HG03196 (cell line): ENCODE data around the gene GRIA4.
"Not testable (repeated sequence)": the region's sequence is repeated elsewhere in the genome, so short reads cannot be mapped to it uniquely, and the experiment has no call there.

Source experiments
- ATAC-seq: cut with Tn5 transposase; IDR thresholded peaks from one replicate; pipeline ENCODE4 v1.9.1; 2021; ENCODE audit not compliant: unreplicated experiment

Gene GRIA4

DNA sequence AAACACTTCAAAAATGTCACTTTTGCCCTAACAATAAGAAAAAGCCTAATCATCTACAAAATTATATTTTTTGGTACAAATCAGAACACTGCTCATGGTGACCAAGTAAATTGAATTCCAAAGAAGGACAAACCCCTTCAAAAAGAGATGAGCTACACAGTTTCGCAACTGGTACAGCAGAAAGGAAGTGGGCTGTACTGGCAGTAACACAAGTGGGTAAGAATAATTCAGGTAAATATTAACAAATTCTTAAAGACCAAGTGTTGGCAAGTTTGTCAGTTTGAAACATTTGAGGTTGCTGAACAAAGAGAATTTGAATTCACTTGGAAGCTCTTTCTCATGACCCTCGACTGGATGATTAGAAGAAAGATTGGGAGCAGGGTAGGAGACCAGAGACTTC is 376.7 kb downstream of the GRIA4 start:
- peak; percentile 70 for ATAC-seq

DNA sequence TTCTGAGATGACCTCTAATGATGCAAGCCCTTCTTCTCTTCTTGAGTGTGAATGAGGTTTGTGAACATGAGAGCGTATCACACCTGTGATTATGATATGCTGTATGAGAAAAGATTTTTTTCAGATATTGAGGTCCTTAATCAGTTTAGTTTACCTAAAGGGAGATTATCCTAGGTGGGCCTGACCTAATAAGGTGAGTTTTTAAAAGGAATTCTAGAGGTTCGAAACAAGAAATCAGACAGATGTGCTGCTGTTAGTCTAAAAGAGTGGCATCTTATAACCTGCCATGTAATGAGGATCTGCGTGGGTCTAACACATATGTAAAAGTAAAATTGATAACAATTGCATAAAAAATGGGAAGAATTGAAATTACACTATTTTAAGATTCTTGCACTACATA is 378.3 kb downstream of the GRIA4 start:
- no peak for ATAC-seq

DNA sequence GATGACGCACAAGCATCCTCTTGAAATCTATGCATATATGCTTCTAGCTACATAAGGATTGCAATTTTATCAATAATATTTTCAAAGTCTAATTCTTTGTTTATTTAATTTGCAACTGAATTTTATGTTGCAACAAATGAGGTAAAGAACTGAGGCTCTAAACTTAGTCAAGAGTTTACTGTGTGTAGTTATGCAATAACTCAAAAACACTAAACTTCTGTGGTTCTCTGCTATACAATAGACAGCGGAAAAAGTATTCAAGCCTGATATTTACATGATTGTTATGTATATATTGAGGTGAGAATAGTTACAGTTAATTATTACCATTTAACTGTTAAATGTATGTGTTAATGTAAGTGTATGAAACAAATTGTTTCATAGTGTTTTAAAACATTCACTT is 379.3 kb downstream of the GRIA4 start:
- no peak for ATAC-seq

DNA sequence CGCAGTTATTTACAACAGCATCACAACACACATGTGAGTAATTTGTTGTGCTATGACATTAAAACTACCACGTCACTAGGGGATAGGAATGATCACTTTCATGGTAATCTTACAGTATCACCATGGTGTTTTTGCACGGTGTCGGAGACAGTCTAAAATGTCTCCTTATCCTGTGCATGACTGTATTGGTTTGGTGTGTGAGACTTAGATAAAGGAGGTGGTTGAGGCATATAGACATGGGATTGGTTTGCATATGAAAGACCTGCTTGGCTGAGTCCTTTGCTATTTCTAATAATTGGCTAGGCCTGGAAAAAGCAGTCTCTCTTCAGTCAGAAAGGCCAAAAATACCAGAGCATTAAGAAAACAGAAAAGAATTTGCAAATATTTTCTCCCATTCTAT is 382.0 kb downstream of the GRIA4 start:
- ATAC-seq: no peak

DNA sequence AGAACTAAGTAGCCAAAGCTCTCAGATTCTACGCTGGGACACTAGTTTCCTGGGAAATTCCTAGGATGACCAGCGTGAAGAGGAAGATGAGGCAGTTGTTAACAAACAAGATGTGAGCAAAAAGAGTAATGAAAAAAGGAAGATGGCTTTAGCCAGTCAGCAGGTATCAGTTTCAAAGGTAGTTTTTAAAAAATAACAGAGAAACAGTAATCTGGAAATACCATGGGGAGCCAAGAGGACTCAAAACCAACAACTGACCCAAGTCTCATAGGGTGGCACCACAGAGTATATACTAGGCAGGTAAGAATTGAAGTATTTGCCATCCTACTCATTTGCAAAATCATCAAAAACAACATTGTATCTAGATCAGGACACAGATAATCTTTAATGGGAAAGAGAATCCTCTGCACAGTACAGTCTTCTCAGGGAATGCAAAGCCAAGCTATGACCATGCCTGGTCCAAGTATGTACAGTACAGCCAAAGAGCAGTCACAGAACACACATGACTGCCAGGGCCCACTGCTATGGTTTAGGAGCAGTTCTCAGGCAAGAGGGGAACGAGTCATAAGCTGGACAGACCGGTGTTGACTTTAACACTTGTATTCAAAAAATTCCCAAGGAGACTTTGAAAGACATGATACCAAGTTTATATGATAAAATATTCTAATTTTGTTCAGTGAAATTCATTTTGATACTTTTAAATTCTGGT is 391.6 kb downstream of the GRIA4 start:
- ATAC-seq: no peak

DNA sequence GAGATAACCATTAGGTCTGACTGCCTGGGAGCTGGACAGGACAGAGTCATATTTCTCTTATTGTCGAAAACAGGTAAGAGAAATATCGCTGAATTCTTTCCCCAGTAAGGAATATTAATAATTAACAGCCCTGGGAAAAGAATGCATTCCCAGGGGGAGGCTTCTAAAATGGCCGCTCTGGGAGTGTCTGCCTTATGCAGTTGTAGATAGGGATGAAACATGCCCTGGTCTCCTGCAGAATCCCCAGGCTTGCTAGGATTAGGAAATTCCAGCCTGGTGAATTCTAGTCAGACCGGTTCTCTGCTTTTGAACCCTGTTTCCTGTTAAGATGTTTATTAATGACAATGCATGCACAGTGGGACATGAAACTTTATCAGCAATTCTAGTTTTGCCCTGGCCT is 393.2 kb downstream of the GRIA4 start:
- ATAC-seq: not testable (repeated sequence)

DNA sequence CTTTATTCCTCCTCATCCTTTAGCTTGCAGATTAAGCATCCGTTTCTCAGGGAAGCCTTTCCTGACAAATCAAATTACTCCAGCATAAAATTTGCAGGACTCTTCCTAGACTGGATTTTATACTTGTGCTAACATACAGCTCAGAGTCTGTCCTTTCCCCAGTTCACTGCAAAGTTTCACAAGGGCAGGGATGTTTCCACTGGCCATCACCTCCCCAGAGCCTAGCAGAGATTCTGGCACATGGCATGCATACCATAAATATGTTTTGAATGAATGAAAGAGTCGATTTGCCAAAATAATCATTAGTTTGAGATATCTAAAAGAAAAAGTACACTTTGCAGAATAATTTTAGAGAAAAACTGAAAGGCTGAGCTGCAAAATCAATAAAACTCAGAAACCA is 401.6 kb downstream of the GRIA4 start:
- ATAC-seq: no peak

DNA sequence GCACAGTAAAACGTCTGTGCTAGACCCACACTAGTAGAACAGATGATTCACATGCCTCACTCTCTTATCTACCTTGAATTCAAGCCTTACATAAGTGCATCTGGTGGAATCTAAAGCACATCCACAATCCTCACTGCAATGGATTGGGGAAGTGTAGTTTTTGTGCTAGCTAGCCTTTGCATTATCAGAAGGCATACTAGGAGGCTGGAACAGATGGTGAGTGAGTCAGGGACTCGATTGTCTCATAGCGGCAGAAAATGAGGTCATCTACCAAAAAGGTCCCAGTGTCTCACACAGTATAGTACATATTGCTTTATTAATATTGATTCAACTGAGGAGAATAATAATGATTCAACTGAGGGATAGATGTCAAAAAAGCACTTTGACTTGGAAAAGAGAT is 402.9 kb downstream of the GRIA4 start:
- ATAC-seq: no peak

DNA sequence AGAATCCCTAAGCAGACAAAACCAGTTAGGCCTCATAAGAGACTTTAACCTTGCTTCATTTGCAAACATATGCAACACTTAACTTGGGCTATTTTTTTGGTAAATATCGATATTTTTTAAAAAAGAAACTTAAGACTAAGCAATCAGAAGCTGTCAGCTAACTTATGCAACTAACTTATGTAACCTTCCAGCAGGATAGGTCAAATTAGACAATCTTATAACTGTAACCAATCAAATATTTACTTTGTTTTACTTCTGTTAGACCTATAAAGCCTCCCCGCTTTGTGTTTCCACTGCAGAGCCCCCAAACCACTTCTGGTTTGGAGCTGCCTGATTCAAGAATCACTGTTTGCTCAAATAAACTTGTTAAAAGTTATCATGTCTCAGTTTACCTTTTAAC is 404.2 kb downstream of the GRIA4 start:
- no peak for ATAC-seq

DNA sequence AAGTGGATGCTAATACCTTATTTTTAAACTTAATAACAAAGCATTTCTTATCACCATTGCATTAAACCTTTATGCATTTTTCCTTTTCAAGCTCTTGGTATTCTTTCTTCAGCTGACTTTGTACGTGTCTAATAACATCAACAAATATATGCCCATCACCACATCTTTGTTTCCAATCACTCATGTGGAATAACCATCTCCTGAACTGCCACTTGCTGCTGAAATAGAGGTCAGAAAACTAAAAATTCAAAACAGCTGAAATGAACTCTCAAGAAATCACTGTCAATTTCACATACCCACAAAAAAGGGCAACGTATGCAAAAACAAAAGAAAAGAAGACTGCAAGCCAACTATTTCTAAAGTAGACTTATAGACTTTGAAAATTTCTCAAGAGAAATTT is 404.7 kb downstream of the GRIA4 start:
- no peak for ATAC-seq

DNA sequence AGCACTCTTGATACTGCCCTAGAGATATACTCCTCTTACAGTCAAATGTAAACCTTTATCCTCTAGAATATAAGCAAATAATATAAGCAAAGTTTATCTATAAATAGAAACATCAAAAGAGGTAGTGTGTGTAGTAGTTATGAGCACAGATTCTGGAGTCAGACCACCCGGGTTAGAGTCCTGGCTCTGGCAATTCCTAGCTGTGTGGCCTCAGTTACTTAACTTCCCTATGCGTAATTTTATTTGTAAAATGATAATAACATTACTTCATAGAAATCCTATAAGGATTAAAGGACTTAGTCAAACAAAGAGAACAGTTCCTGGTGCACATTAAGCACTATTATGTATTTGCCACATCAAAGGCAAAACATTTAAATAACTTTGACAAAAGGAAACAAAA is 405.2 kb downstream of the GRIA4 start:
- no peak for ATAC-seq

DNA sequence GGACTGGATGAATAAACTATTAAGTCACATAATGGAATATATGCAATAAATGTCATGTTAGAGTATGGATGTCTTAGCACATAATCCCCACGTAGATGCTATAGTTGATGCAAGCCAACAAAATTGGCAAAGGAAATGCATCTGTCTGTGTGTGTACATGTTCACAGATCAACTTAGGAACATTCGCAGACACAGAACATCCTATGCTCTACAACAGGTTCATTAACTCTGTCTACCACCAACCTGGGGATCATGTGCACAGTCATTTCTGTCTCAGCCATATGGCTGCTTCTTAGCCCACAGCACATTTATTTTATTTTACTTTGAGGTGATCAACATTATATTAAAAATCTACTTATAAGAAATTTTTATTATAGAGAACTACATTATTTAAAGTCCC is 407.2 kb downstream of the GRIA4 start:
- ATAC-seq: no peak

DNA sequence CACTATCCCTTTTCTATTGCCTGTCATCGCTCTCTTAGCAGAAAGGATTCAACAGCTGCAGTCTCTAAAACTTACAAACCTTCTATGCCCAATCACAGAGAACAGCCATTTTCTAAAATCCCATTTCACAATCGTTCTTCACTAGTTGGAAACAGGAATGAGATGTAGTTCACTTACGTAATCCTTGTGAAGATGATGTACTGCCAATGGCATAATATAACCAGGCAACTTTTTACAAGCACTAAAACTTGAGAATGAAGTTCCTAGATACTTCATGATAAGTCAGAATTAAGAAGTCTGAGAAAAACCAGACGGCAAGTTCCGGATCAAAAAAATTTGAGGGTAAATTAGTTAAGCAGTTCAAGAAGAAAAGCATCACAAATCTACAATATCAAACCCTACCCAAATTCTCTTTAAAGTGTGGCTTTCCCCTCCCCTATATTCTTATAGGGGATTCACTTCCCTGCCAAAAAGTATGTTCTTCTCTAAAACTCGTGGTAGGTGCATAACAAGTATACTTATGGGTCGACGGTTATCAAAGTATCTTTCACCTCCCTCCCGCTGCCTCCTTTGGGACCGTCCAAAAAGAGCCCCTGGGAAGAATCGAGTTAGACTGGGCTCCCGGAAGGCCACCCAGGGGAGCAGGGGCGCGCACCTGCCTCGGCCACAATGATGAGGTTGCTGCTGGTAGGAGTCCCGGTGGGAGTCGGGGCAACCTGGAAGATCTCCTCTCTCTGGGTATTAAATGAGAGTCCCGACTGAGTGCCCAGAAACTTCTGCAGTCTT is 411.5 kb downstream of the GRIA4 start:
- peak; percentile 16 for ATAC-seq

DNA sequence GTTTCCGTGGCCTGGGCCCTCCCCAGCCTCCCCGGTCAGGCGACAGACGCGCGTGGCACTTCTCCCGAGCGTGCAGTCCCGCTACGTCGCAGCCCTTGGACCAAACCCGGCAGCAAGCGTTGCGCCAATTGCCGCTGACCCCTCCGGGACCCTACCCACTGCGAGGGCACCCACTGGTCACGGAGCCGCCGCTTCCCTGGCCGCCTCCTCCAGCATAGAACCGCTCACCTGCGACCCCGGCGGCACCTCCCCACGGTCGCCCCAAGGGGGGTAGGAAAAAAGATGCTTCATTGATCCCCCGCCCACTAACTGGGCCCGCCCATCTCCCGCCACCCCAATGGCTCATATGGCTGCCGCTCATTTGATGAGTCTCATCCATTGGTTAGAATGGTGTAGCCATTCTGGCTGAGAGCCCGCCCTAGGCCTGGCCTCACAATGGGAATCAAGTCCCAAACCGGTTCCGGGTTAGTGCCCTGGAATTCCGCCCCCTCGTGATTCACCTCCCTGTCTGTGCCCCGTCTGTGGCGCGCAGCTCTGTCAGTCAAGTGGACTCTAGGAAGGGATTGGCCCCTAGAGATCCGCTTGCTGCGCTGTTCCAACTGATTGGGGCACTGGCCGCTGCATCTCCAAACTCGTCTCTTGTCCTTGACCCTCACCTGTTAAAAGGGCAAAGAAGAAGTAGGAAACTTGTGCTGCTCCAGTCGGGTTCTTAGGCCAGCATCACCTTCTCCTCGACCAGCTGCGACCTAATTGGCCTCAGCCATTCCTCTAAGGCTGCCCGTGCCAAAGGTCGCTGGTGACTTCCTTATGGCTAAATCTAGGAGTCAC is 412.3 kb downstream of the GRIA4 start, which contains the start of gene MSANTD4:
TSS of gene MSANTD4 (minus strand) at position 274 of the 828 bp plus-strand sequence. CDS start 11,323 bp downstream, outside the sequence.
- ATAC-seq: peak; percentile 99

DNA sequence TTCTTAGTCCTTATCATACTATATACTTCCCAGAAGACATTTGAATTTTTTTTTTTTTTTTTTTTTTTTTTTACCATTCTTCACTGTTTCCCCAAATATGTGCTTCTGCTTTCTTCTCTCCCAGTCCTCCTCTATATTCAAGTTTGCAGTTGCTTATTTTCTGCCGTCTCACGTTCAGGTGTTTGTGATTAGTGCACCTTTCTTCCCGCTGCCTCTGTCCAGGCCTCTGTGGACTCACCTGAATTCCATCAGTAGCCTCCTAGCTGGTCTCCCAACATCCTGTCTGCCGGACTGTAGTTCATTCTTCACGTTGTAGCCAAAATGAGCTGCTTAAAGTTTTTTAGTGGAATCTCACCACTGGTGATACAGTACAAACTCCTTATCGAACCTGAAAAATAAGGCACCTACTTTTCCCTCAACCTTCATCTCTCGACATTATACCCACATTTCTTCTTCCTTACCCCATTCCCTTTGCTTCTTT is 413.0 kb downstream of the GRIA4 start:
- ATAC-seq: no peak

DNA sequence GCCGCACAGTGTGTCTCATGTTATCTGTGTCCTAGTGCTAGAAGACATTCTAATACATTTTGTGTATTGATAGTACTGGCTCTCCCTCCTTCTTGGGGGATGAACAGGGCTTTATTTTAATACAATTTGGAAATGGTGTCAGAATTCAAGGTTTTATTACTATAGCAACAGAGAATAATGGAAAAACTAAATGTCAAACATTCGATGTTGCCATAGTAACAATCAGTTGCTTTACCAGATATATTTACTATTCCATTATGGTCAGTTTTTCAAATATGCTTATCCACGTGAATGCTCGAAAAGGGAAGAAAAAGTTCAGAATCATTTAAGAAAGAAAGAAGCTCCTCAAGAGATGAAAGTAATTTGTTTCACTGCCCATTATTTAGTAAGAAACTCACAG is 420.7 kb downstream of the GRIA4 start:
- ATAC-seq: no peak

DNA sequence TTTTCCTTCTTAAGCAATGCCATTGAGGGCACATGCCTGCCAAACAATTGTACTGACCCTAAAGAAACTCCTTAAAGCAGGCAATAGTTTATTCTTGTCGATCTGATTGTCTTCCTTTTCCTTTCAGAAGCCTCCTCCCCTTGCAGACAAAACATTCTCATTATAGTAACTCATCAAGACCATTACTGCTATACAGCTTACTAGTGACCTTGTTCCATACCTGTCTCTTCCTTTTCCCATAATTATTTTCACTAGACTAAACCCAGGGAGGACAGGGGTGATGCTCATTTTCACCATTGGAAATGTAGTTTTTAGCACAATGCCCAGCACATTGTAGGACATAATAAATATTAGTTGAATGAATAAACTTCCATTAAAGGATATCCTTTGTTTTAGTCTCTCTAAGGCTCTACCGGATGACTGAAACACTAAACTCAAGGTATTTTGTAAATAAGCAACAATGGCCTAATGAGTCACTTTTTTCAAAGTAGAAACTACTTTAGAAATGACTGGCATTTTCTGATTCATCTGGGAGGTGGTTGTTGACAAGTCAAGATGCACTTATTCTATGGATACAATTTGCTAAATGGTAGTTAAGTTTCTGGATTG is 421.4 kb downstream of the GRIA4 start:
- peak; percentile 83 for ATAC-seq
